22Rv1 (cell line): ENCODE measurements around the gene LRFN3.
A peak's percentile ranks its signal among the peaks of the same experiment; 100 is the strongest.

Experiments used
- H3K27ac ChIP-seq: fragments of 450-650 bp; 2 replicates; pipeline ENCODE4 v1.5.1; 2017
- ZFX ChIP-seq: fragments of 450-650 bp; IDR thresholded peaks from 2 replicates; pipeline ENCODE4 v1.6.1; 2017; ENCODE audit warnings: antibody characterized with exemption, borderline replicate concordance
- TF ChIP-seq, protein P1 (sequence below): fragments of 450-650 bp; IDR thresholded peaks from 2 replicates; pipeline ENCODE4 v1.5.1; 2017; ENCODE audit warnings: mild to moderate bottlenecking

Gene LRFN3

DNA sequence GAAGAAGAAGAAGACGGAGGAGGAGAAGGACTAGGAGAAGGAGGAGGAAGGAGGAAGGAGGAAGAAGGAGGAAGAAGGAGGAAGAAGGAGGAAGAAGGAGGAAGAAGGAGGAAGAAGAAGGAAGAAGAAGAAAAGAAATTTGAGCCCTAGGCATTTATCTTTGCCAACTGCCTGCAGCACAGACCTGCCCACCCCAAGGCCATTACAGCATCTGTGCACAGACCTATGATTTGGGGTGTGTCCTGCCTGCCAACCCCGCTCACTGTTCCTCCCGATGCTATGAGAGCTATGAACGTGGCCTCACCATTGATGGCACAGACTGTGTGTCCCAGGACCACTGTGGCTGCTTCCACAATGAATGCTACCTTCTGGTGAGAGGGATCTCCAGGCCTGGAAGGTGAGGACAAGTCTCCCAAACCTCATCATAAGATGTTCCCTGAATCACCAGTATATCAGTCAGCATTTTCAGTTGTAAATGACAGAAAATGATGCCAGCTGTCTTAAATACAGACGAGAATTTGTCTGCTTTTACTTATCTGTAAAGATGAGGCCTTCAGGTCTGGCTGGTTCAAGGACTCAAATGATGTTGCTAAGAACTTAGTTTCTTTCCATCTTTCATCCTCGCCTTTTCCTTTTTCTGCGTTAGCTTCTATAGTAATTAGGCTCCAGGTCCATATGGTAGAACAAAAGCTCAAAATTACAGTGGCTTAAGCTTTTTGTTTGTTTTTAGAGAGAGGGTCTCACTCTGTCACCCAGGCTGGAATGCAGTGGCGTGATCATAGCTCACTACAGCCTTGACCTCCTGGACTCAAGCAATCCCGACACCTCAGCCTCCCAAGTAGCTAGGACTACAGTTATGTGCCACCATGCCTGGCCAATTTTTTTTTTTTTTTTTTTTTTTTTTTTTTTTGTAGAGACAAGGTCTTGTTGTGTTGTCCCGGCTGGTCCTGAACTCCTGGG, 54.9 kb downstream of the LRFN3 start:
- no peak for TF ChIP-seq ZFX
- TF ChIP-seq, protein P1, sequence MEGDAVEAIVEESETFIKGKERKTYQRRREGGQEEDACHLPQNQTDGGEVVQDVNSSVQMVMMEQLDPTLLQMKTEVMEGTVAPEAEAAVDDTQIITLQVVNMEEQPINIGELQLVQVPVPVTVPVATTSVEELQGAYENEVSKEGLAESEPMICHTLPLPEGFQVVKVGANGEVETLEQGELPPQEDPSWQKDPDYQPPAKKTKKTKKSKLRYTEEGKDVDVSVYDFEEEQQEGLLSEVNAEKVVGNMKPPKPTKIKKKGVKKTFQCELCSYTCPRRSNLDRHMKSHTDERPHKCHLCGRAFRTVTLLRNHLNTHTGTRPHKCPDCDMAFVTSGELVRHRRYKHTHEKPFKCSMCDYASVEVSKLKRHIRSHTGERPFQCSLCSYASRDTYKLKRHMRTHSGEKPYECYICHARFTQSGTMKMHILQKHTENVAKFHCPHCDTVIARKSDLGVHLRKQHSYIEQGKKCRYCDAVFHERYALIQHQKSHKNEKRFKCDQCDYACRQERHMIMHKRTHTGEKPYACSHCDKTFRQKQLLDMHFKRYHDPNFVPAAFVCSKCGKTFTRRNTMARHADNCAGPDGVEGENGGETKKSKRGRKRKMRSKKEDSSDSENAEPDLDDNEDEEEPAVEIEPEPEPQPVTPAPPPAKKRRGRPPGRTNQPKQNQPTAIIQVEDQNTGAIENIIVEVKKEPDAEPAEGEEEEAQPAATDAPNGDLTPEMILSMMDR, result no peak
- H3K27ac ChIP-seq, result no peak overlapping the region

DNA sequence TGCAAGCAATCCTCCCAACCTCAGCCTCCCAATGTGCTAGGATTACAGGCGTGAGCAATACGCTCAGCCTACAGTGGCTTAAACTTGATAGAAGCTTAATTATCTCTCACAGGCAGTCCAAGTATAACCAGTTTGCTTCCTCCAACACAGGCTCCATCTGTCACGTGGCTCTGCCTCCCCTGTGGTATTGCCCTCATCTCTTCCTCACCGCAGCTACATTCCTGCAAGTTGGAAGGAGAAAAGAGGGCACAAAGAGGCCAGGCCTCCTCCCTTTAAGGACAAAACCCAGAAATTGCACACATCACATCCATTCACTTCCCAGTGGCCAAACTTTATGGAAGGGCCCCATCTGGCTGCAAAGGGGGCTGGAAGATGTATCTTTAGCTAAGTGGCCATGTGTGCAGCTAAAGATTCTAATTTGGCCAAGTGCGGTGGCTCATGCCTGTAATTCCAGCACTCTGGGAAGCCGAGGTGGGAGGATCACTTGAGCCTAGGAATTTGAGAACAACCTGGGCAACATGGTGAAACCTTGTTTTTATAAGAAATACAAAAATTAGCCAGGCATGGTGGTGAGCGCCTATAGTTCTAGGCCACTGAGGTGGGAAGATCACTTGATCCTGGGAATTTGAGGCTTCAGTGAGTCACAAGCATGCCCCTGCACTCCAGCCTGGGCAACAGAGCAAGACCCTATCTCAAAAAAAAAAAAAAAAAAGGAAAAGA, 55.7 kb downstream of the LRFN3 start:
- no peak for TF ChIP-seq ZFX
- H3K27ac ChIP-seq, result no peak overlapping the region

DNA sequence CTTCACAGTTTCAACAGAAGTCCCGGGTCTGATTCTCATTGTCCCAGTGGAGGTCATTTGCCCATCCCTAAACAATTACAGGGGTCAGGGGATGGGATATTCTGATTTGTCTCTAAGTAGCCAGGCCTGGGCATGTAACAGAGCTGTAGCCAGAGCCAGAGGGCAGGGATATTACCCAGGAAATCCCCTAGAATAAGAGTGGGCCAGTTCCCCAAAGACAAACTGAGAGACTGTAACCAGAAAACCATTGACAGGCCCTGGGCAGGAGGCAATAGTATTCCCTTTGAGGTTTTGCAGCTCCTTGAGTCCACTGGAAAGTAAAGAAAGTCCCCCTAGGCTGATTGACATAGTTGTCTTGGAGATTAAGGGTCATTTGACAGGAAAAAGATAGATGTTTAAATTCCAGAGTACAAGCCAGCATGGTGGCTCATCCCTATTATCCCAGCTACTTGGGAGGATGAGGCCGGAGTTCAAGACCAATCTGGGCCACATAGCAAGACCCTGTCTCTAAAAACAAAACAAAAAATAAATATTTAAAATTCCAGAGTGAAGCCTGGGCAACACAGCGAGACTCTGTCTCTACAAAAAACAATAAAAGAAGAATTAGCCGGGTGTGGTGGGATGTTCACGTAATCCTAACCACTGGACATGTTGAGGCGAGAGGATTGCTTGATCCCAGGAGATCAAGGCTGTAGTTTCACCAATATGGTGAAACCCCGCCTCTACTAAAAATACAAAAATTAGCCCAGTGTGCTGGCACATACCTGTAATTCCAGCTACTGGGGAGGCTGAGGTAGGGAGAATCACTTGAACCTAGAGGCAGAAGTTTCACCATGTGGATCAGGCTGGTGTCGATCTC, 57.0 kb downstream of the LRFN3 start:
- no peak for TF ChIP-seq ZFX
- TF ChIP-seq, protein P1, result no peak

DNA sequence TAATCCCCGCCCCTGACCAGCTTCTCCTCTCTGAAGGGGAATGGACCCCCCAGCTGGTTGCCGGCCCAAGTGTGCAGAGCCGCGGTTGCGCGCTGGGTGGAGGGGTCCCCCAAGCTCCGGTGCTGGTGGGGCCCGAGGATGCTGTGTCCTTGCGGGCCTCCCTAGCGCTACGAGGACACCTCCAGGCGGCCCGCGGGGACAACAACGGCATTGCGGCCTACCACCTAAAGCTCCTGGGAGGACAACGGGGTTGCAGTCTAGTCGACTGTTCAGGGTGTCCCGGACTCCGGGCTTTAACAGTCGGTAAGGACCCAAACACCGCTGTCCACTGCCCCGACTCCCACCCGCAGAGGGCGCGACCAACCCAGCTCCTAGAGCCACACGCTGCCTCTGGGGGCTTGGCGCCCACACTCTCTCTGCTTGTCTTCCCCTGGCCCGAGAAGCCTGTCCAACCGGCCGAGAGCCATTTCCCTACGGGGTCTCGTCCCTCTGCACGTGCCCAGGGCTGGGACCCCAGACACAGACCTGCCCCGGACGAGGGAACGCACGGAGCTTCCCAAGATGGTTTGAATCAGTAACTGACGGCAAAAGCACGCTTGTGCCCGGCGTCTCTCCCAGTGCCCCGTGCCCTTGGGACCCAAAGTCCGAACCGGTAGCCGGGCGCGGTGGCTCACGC, 57.9 kb downstream of the LRFN3 start:
- TF ChIP-seq ZFX, result no peak
- TF ChIP-seq, protein P1, result 0 out of 2 replicates have a peak, but pooled peaks have one; percentile 17
- no peak overlapping the region for H3K27ac ChIP-seq

More for the DNA sequence above, 57.0 kb downstream of the LRFN3 start:
- 0 out of 2 replicates have a peak overlapping the region, but pooled peaks have one; percentile 4 for H3K27ac ChIP-seq
